Stromal cell of bone marrow (primary cell): ENCODE results near the gene CNOT4.

ENCODE experiments used
- DNase-seq: peaks from one replicate; pipeline ENCODE4 v3.0.0-alpha.2; 2012; ENCODE audit warnings: low read depth

CNOT4 gene

GRCh38 chr7:135397689-135398088 is 112.2 kb downstream of the CNOT4 start:
- no peak for DNase-seq

DNA sequence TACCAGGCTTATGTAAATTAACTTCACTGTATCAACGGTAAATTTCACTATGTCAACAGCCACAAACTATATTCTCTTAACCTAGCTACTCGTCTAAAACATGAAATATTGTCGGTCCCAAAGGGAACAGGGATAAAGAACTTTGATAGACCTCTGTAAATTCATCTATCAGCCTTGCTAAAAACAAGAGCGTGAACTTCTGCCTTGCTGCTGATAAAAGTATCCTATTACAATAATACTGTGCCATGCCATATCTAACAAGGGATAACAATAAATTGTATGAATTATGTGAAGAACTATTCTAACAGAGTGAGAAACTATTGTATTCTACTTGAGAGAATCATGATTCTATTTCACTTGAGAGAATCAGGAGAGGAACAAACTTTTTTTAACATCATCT is 117.2 kb downstream of the CNOT4 start:
- DNase-seq = no peak

GRCh38 chr7:135391514-135391913 is 118.4 kb downstream of the CNOT4 start:
- DNase-seq = no peak

GRCh38 chr7:135390829-135391228 is 119.1 kb downstream of the CNOT4 start:
- no peak for DNase-seq

DNA sequence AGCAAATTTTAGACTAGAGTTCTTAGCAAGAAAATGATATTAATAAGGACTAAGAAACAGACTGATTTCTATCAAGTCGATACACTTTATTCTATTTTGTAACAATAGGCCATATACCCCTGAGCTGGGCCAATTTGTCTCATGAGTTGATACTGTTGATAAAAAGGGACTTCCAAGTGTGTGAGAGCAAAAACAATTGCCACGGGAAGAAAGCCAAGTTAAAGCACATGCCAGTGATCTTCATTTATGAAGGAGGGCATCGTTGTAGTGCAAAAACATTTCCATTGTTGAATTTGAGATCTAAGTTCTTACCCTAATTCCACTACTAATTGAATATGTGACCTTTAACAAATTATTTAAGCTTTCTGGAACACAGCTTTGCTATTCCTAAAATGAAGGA is 119.9 kb downstream of the CNOT4 start:
- no peak for DNase-seq

DNA sequence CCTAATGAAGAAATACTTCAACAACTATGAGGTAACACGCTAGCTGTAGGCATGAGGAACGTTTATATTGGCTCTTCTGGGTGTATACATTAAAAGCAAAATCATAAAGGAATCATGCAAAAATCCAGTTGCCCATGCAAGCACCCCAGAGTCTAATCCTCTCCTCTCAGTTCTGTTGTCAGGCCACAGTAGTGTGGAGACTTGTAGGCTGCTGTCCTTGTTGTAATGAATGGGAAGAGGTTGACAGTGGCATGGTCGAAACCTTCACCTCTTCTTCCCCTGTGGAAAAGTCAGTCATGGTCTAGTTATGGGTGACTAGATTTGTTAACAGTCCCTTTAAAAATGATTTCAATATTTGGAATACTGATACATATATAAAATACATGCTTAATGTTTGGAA is 121.3 kb downstream of the CNOT4 start:
- no peak for DNase-seq

DNA sequence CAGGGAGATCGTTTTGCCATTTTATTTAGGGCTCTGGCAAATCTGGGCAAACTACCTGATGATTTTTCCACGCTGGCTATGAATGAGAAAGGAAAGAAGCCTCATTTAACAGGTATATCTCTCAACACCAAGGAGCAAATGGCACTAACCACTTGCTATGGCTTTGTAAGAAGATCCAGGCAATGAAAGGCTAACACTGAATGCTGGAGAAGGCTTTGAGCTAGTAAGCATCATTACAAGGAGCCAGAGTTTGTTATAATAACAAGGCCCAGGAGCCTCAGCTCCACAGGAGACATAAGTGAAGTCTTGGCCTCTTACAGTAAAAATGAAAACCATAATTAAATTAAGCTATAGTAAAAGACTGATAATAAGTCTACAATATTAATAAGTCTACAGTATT is 123.1 kb downstream of the CNOT4 start:
- DNase-seq = no peak

DNA sequence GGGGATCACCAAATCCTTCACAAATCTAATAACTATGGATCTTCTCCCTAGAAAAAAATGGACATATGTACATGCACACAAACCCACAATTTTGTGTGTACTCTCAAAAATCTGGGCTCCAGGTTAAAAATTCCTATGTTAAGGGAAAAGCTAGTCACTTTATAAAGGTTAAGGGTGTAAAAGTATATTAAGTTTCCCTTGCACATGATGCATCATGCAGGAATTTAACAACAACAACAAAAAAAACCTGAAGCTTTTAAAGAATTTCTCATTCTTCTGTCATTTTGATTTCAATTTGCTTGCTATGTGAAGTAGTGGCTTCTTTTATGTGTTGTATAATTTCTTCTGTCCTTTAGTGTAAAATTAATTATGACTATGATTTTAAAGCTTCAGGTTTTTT is 123.7 kb downstream of the CNOT4 start:
- DNase-seq = no peak

- DNase-seq = peak; percentile 2
Measured at GRCh38 chr7:135385209-135385608, 124.7 kb downstream of the CNOT4 start.

DNA sequence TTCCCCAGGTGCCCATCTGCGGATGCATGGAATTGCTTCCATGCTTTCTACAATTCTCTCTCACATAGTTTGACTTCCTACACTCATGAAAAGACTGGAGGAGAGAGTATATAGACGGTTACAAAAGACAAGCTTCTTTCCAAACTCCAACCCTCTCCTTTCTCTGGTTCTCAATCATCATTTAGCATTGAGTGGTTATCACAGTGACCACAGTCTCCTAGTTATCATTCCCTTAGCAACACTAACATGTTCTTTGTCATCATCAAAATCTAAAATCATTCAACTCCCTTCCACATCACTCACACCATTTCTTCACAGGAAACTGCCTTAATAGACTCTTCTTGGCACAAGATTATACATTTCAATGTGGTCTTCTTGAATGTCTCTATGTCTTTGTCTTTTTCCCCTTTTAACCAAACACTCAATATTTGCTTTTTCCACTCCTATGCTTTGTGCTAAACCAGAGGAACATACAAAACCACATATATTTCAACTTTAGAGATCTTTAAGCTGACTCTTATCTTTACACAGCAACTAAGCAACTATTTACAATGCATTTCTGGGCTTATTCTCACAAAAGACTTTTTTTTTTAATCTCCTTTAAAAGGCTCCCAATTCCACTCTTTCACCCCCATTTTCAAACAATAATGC is 126.3 kb downstream of the CNOT4 start:
- no peak for DNase-seq

DNA sequence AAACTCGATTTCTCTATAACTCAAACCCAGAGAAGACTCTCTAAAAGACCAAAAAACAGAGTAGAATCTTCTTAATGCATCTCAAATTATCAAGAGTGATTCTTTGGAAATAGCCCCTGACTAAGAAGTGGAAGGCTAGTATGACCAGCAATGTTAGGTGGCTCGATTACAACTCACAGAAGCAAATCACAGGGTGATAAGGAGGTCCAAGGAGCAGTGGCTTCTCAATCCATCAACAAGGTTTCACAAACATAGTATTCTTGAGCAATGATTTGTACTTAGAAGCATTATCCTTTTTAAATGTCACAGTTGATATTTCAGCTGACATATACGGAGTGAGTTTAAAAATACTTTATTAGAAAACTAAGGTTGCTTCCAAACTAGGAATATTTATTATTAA is 127.7 kb downstream of the CNOT4 start:
- DNase-seq = no peak

- DNase-seq = no peak
Measured at GRCh38 chr7:135381369-135381768, 128.5 kb downstream of the CNOT4 start.

GRCh38 chr7:135380351-135380750 is 129.6 kb downstream of the CNOT4 start:
- no peak for DNase-seq

GRCh38 chr7:135377171-135377570 is 132.7 kb downstream of the CNOT4 start:
- DNase-seq = no peak

GRCh38 chr7:135375908-135376699 is 133.8 kb downstream of the CNOT4 start:
- DNase-seq = no peak

- no peak for DNase-seq
Measured at GRCh38 chr7:135374736-135375135, 135.2 kb downstream of the CNOT4 start.

- DNase-seq = no peak
Measured at GRCh38 chr7:135372222-135372621, 137.7 kb downstream of the CNOT4 start.

- no peak for DNase-seq
Measured at GRCh38 chr7:135370656-135371055, 139.2 kb downstream of the CNOT4 start.

DNA sequence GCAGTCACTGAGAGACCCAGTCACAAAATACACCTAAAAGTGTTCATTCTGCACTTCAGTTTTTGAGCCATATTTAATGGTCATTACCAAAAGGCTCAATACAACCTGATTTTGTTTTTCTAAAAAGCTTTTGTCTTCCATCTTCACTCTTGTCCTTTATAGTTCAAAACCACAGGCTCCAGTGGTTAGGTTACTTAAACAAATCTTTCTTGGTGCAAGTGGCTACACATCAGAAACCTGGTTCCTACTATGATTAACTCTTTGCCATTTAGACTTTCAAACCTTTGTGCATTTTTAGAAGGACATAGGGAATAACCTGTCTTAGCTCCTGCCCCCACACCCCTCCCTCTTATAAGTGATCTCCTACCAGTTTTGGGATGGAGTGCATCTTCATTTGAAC is 140.5 kb downstream of the CNOT4 start:
- no peak for DNase-seq

- DNase-seq = no peak
Measured at GRCh38 chr7:135368416-135369186, 141.3 kb downstream of the CNOT4 start.

DNA sequence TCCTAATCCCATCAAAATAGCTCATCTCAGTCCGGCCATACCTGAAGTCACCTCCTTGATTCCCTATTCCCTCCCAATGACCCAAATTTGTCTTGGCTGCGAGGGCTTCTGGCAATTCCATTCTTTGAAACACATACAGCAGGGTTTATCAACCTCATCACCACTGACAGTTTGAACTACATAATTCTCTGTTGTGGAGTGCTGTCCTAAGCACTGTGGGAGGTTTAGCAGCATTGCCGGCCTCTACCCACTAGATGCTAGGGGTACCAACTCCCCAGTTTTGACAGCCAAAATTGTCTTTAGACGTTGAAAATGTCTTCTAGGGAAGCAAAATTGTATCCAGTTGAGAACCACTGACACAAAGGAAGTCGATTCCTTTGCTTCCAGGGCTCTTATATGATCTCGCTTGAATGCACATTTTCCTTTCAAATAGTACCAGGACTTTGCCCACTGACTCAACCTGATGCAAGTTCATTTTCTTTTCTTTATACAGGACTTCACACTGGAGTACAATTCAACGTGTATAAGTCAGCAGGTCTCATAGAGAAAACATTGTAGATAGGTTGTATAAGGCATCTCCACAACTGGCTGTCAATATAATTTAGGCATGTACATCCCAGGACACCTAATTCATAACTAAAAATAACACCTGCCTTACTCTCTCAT is 142.9 kb downstream of the CNOT4 start:
- no peak for DNase-seq

GRCh38 chr7:135365721-135366120 is 144.2 kb downstream of the CNOT4 start:
- DNase-seq = no peak
